ENCODE results near the gene KTN1.

GRCh38 chr14:55731311-55731872, 151.4 kb downstream of the KTN1 start:
- TF ChIP-seq CTCF (IDR thresholded peaks at IDR 0.05; ENCODE audit: poor library complexity, severe bottlenecking) (no peak), RAD21 (conservative IDR thresholded peaks at IDR 0.05) (no peak), EZH2 (IDR thresholded peaks at IDR 0.05; ENCODE audit: borderline replicate concordance, insufficient read depth, low read length, poor library complexity, severe bottlenecking) (no peak)
- TF ChIP-seq, protein P1, sequence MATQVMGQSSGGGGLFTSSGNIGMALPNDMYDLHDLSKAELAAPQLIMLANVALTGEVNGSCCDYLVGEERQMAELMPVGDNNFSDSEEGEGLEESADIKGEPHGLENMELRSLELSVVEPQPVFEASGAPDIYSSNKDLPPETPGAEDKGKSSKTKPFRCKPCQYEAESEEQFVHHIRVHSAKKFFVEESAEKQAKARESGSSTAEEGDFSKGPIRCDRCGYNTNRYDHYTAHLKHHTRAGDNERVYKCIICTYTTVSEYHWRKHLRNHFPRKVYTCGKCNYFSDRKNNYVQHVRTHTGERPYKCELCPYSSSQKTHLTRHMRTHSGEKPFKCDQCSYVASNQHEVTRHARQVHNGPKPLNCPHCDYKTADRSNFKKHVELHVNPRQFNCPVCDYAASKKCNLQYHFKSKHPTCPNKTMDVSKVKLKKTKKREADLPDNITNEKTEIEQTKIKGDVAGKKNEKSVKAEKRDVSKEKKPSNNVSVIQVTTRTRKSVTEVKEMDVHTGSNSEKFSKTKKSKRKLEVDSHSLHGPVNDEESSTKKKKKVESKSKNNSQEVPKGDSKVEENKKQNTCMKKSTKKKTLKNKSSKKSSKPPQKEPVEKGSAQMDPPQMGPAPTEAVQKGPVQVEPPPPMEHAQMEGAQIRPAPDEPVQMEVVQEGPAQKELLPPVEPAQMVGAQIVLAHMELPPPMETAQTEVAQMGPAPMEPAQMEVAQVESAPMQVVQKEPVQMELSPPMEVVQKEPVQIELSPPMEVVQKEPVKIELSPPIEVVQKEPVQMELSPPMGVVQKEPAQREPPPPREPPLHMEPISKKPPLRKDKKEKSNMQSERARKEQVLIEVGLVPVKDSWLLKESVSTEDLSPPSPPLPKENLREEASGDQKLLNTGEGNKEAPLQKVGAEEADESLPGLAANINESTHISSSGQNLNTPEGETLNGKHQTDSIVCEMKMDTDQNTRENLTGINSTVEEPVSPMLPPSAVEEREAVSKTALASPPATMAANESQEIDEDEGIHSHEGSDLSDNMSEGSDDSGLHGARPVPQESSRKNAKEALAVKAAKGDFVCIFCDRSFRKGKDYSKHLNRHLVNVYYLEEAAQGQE (IDR thresholded peaks at IDR 0.05; ENCODE audit: borderline replicate concordance): no peak

All from neural cell (in vitro differentiated cells).